ENCODE results near the gene LMAN2L. TPM values are rescaled to one million over a fixed set of nuclear protein-coding genes. Genes with fewer than 3 reads are reported as not detected.
"Not testable (repeated sequence)": the region's sequence is repeated elsewhere in the genome, so short reads cannot be mapped to it uniquely, and the experiment has no call there.

Gene LMAN2L
- polyA plus RNA-seq, 3 donors: 52.6 to 58.6 (median 53.8) TPM

- DNase-seq (ENCODE audit: low read depth in 3 of 3, low spot score in 2 of 3): no peak
Observed at GRCh38 chr2:96689431-96689991, 50.4 kb downstream of the LMAN2L start.

GRCh38 chr2:96688649-96689430, 51.0 kb downstream of the LMAN2L start:
- no peak for DNase-seq (ENCODE audit: low read depth in 3 of 3, low spot score in 2 of 3)

GRCh38 chr2:96687711-96688640, 51.9 kb downstream of the LMAN2L start:
- DNase-seq (ENCODE audit: low read depth in 3 of 3, low spot score in 2 of 3): no peak

- DNase-seq (ENCODE audit: low read depth in 3 of 3, low spot score in 2 of 3): no peak
Observed at GRCh38 chr2:96687266-96687665, 52.6 kb downstream of the LMAN2L start.

GRCh38 chr2:96685577-96686459, 54.0 kb downstream of the LMAN2L start:
- peak in 2 of 3 donors; percentile 29 to 36 for DNase-seq (ENCODE audit: low read depth in 3 of 3, low spot score in 2 of 3)

- peak in 1 of 3 donors; percentile 17 for DNase-seq (ENCODE audit: low read depth in 3 of 3, low spot score in 2 of 3)
Observed at GRCh38 chr2:96684883-96685576, 54.8 kb downstream of the LMAN2L start.

GRCh38 chr2:96683972-96684820, 55.7 kb downstream of the LMAN2L start:
- DNase-seq (ENCODE audit: low read depth in 3 of 3, low spot score in 2 of 3): no peak

- no peak for DNase-seq (ENCODE audit: low read depth in 3 of 3, low spot score in 2 of 3)
Observed at GRCh38 chr2:96683307-96683706, 56.6 kb downstream of the LMAN2L start.

- no peak for DNase-seq (ENCODE audit: low read depth in 3 of 3, low spot score in 2 of 3)
Observed at GRCh38 chr2:96681540-96681939, 58.3 kb downstream of the LMAN2L start.

GRCh38 chr2:96680561-96681141, 59.2 kb downstream of the LMAN2L start:
- no peak for DNase-seq (ENCODE audit: low read depth in 3 of 3, low spot score in 2 of 3)

- peak in 1 of 3 donors; percentile 7 for DNase-seq (ENCODE audit: low read depth in 3 of 3, low spot score in 2 of 3)
Observed at GRCh38 chr2:96679848-96680247, 60.0 kb downstream of the LMAN2L start.

- DNase-seq (ENCODE audit: low read depth in 3 of 3, low spot score in 2 of 3): no peak
Observed at GRCh38 chr2:96669539-96670215, 70.2 kb downstream of the LMAN2L start.

- no peak for DNase-seq (ENCODE audit: low read depth in 3 of 3, low spot score in 2 of 3)
Observed at GRCh38 chr2:96668771-96669170, 71.1 kb downstream of the LMAN2L start.

- DNase-seq (ENCODE audit: low read depth in 3 of 3, low spot score in 2 of 3): not testable (repeated sequence)
Observed at GRCh38 chr2:96665717-96666116, 74.1 kb downstream of the LMAN2L start.

- DNase-seq (ENCODE audit: low read depth in 3 of 3, low spot score in 2 of 3): no peak
Observed at GRCh38 chr2:96665083-96665569, 74.7 kb downstream of the LMAN2L start.

- DNase-seq (ENCODE audit: low read depth in 3 of 3, low spot score in 2 of 3): no peak
Observed at GRCh38 chr2:96664366-96664925, 75.4 kb downstream of the LMAN2L start.

- DNase-seq (ENCODE audit: low read depth in 3 of 3, low spot score in 2 of 3): no peak
Observed at GRCh38 chr2:96663829-96664228, 76.0 kb downstream of the LMAN2L start.

Data from right renal cortex interstitium (tissue), 3 donors.